ENCODE measurements around the gene CD160. TPM values are rescaled to one million over a fixed set of nuclear protein-coding genes. Genes with fewer than 3 reads are reported as not detected.

CD160 gene
- total RNA-seq, 2 donors from 2014 or later, result not detected

- Histone ChIP-seq H3K4me1 (ENCODE audit: control insufficient read depth, insufficient read depth, low read length) (no peaks in the 10 kb centered on the region), H3K9ac (ENCODE audit: extremely low read depth, low read length, poor library complexity, severe bottlenecking) (no peak overlapping the region), H3K36me3 (ENCODE audit: control insufficient read depth, insufficient read depth, low read length) (peaks cover 3% of the 10 kb centered on the region), H3K4me3 (ENCODE audit: low read length) (no peak overlapping the region), H3K27ac (ENCODE audit: low read depth, low read length) (no peak overlapping the region), H3K9me3 (ENCODE audit: control insufficient read depth, low read length) (no peaks in the 10 kb centered on the region), H3K27me3 (ENCODE audit: control insufficient read depth, insufficient read depth, low read length, poor library complexity, severe bottlenecking) (no peaks in the 10 kb centered on the region)
- Mint-ChIP-seq H3K36me3 (ENCODE audit: low read depth) (peaks cover 8% of the 10 kb centered on the region), H3K27ac (no peak overlapping the region), H3K4me1 (peaks cover 16% of the 10 kb centered on the region), H3K4me3 (no peak overlapping the region), H3K9me3 (no peaks in the 10 kb centered on the region), H3K27me3 (ENCODE audit: insufficient read depth) (no peaks in the 10 kb centered on the region)
- no peak for TF ChIP-seq CTCF (conservative IDR thresholded peaks at IDR 0.05)
- no peak for DNase-seq
- 100% methylated on average over 1 of the region's 1 CpG for WGBS, 2 experiments (ENCODE audit: insufficient coverage in 1 of 2, insufficient read length in 1 of 2)
These were observed 16.9 kb downstream of the CD160 start for GRCh38 chr1:145736191-145736590.

- Mint-ChIP-seq H3K36me3 (ENCODE audit: low read depth) (peaks cover 37% of the 10 kb centered on the region), H3K4me3 (no peak overlapping the region), H3K27ac (no peak overlapping the region), H3K4me1 (peaks cover 6% of the 10 kb centered on the region), H3K9me3 (no peaks in the 10 kb centered on the region), H3K27me3 (ENCODE audit: insufficient read depth) (no peaks in the 10 kb centered on the region)
- Histone ChIP-seq H3K36me3 (ENCODE audit: control insufficient read depth, insufficient read depth, low read length) (peaks cover 39% of the 10 kb centered on the region), H3K27me3 (ENCODE audit: control insufficient read depth, insufficient read depth, low read length, poor library complexity, severe bottlenecking) (no peaks in the 10 kb centered on the region), H3K4me3 (ENCODE audit: low read length) (no peak overlapping the region), H3K27ac (ENCODE audit: low read depth, low read length) (no peak overlapping the region), H3K4me1 (ENCODE audit: control insufficient read depth, insufficient read depth, low read length) (no peaks in the 10 kb centered on the region), H3K9ac (ENCODE audit: extremely low read depth, low read length, poor library complexity, severe bottlenecking) (no peak overlapping the region), H3K9me3 (ENCODE audit: control insufficient read depth, low read length) (no peaks in the 10 kb centered on the region)
- WGBS, 2 experiments (ENCODE audit: insufficient coverage in 1 of 2, insufficient read length in 1 of 2), result 95 to 100% methylated on average over 1 to 4 of the region's 4 CpGs
- TF ChIP-seq CTCF (conservative IDR thresholded peaks at IDR 0.05), result no peak
- DNase-seq, result no peak
These were observed 21.0 kb downstream of the CD160 start for GRCh38 chr1:145740269-145740668.

GRCh38 chr1:145747398-145748247 lies 28.3 kb downstream of the CD160 start:
- H3K27me3 ChIP-seq (ENCODE audit: control insufficient read depth, insufficient read depth, low read length, poor library complexity, severe bottlenecking), result no peaks in the 10 kb centered on the region
- DNase-seq, result no peak
- no peaks in the 10 kb centered on the region for H3K27me3 Mint-ChIP-seq (ENCODE audit: insufficient read depth)
- H3K36me3 Mint-ChIP-seq (ENCODE audit: low read depth), result peaks cover 69% of the 10 kb centered on the region
- 94 to 97% methylated on average over 7 to 9 of the region's 9 CpGs for WGBS, 2 experiments (ENCODE audit: insufficient coverage in 1 of 2, insufficient read length in 1 of 2)
- no peaks in the 10 kb centered on the region for H3K9me3 Mint-ChIP-seq
- peaks cover 71% of the 10 kb centered on the region for H3K36me3 ChIP-seq (ENCODE audit: control insufficient read depth, insufficient read depth, low read length)
- TF ChIP-seq CTCF (conservative IDR thresholded peaks at IDR 0.05), result no peak
- H3K4me3 ChIP-seq (ENCODE audit: low read length), result no peak overlapping the region
- no peaks in the 10 kb centered on the region for H3K4me1 ChIP-seq (ENCODE audit: control insufficient read depth, insufficient read depth, low read length)
- no peak overlapping the region for H3K27ac Mint-ChIP-seq
- H3K4me3 Mint-ChIP-seq, result no peak overlapping the region
- no peaks in the 10 kb centered on the region for H3K4me1 Mint-ChIP-seq
- no peaks in the 10 kb centered on the region for H3K9me3 ChIP-seq (ENCODE audit: control insufficient read depth, low read length)
- no peak overlapping the region for H3K9ac ChIP-seq (ENCODE audit: extremely low read depth, low read length, poor library complexity, severe bottlenecking)
- H3K27ac ChIP-seq (ENCODE audit: low read depth, low read length), result no peak overlapping the region
